Measurements from ENCODE around the gene SS18L1.
"Not testable (repeated sequence)": the region's sequence is repeated elsewhere in the genome, so short reads cannot be mapped to it uniquely, and the experiment has no call there.

SS18L1 gene

GRCh38 chr20:62104234-62104789 is 39.3 kb upstream of the SS18L1 start:
- POLR2A ChIA-PET = no interaction called here
- TF ChIP-seq CTCF (IDR thresholded peaks at IDR 0.05; ENCODE audit: insufficient read depth, low read length, missing control alignments) = no peak
- CTCF ChIA-PET = no interaction called here
- H3K4me3 ChIP-seq (ENCODE audit: low read depth, low read length) = no peak overlapping the region
- no peak for DNase-seq (ENCODE audit: low read depth, low spot score)

- POLR2A ChIA-PET = no interaction called here
- CTCF ChIA-PET = no interaction called here
- no peak for TF ChIP-seq CTCF (IDR thresholded peaks at IDR 0.05; ENCODE audit: insufficient read depth, low read length, missing control alignments)
- DNase-seq (ENCODE audit: low read depth, low spot score) = no peak
- H3K4me3 ChIP-seq (ENCODE audit: low read depth, low read length) = no peak overlapping the region
These were observed 38.7 kb upstream of the SS18L1 start for GRCh38 chr20:62104791-62105345.

GRCh38 chr20:62105592-62105991 is 38.0 kb upstream of the SS18L1 start:
- no peak for DNase-seq (ENCODE audit: low read depth, low spot score)
- no peak overlapping the region for H3K4me3 ChIP-seq (ENCODE audit: low read depth, low read length)
- POLR2A ChIA-PET = no interaction called here
- CTCF ChIA-PET = no interaction called here
- no peak for TF ChIP-seq CTCF (IDR thresholded peaks at IDR 0.05; ENCODE audit: insufficient read depth, low read length, missing control alignments)

GRCh38 chr20:62111148-62111547 is 32.4 kb upstream of the SS18L1 start:
- ChIA-PET CTCF (interaction anchor here (1.3 kb wide), 1 partner anchor 26 kb away, joined by 3 read pairs; no protein-coding TSS in a partner anchor), POLR2A (no interaction called here)
- DNase-seq (ENCODE audit: low read depth, low spot score) = no peak
- H3K4me3 ChIP-seq (ENCODE audit: low read depth, low read length) = no peak overlapping the region
- TF ChIP-seq CTCF (IDR thresholded peaks at IDR 0.05; ENCODE audit: insufficient read depth, low read length, missing control alignments) = no peak

GRCh38 chr20:62112368-62112767 is 31.2 kb upstream of the SS18L1 start:
- DNase-seq (ENCODE audit: low read depth, low spot score) = no peak
- CTCF ChIA-PET = no interaction called here

GRCh38 chr20:62114894-62115293 is 28.7 kb upstream of the SS18L1 start:
- no peak for TF ChIP-seq CTCF (IDR thresholded peaks at IDR 0.05; ENCODE audit: insufficient read depth, low read length, missing control alignments)
- no peak for DNase-seq (ENCODE audit: low read depth, low spot score)
- POLR2A ChIA-PET = no interaction called here
- no peak overlapping the region for H3K4me3 ChIP-seq (ENCODE audit: low read depth, low read length)
- CTCF ChIA-PET = interaction anchor here (0.6 to 1.3 kb wide), 2 partner anchors 20 to 517 kb away, joined by 3 read pairs; no protein-coding TSS in a partner anchor

More at GRCh38 chr20:62112368-62112767, 31.2 kb upstream of the SS18L1 start:
- POLR2A ChIA-PET = no interaction called here
- no peak for TF ChIP-seq CTCF (IDR thresholded peaks at IDR 0.05; ENCODE audit: insufficient read depth, low read length, missing control alignments)
- H3K4me3 ChIP-seq (ENCODE audit: low read depth, low read length) = no peak overlapping the region

- H3K4me3 ChIP-seq (ENCODE audit: low read depth, low read length); DNase-seq (ENCODE audit: low read depth, low spot score); POLR2A ChIA-PET: not testable (repeated sequence)
- CTCF ChIA-PET = interaction anchor here (1.0 kb wide), 1 partner anchor 105 kb away, joined by 3 read pairs; no protein-coding TSS in a partner anchor
These were observed 27.7 kb upstream of the SS18L1 start for GRCh38 chr20:62115800-62116407.

Measured in AG04449 (cell line).